ENCODE data around the gene PRDM2. TPM values are rescaled to one million over a fixed set of nuclear protein-coding genes. Genes with fewer than 3 reads are reported as not detected.

Gene PRDM2
- total RNA-seq, 1 donor from 2014 or later = 12.5 TPM

GRCh38 chr1:13732971-13733667 is 33.1 kb downstream of the PRDM2 start:
- no peak overlapping the region for H3K4me3 ChIP-seq (ENCODE audit: low read depth, low read length)
- TF ChIP-seq CTCF (conservative IDR thresholded peaks at IDR 0.05; ENCODE audit: low read depth, low read length) = no peak
- no peak for DNase-seq (ENCODE audit: low read depth)

- DNase-seq (ENCODE audit: low read depth) = no peak
- no peak overlapping the region for H3K4me3 ChIP-seq (ENCODE audit: low read depth, low read length)
- TF ChIP-seq CTCF (conservative IDR thresholded peaks at IDR 0.05; ENCODE audit: low read depth, low read length) = no peak
Measured at GRCh38 chr1:13733711-13734110, 33.7 kb downstream of the PRDM2 start.

DNA sequence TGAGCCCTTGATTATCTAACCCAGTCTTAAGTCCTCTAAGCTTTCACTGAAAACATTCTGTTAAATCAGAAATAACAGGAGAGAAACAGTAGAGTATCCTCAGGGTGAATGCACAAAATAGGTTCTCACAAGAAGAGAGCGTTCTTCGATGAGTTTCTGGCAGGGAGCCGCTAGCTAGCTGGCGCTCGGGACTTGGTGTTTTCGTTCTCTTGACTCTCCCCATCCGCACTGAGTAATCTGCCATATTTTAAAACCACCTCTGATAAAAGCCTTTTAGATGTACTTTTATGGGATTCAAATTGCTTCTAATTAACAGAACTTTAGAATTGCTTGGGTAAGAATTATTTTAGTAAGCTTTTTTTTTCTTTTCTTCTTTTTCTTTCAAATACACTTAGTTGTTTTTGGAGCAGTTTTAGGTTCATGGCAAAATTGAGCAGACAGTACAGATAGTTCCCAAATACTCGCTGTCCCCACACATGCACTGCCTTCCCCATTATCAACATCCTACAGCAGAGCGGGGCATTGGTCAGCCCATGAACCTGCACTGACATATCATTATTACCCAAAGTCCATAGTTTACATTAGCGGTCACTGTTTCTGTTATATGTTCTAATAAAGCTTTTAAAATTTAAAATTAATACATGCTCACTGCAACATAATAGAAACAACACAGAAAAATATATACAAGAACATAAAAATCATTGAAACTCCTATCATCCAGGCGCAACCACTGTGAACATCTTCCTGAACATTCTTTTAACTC is 35.4 kb downstream of the PRDM2 start:
- no peak overlapping the region for H3K4me3 ChIP-seq (ENCODE audit: low read depth, low read length)
- no peak for TF ChIP-seq CTCF (conservative IDR thresholded peaks at IDR 0.05; ENCODE audit: low read depth, low read length)
- DNase-seq (ENCODE audit: low read depth) = no peak

DNA sequence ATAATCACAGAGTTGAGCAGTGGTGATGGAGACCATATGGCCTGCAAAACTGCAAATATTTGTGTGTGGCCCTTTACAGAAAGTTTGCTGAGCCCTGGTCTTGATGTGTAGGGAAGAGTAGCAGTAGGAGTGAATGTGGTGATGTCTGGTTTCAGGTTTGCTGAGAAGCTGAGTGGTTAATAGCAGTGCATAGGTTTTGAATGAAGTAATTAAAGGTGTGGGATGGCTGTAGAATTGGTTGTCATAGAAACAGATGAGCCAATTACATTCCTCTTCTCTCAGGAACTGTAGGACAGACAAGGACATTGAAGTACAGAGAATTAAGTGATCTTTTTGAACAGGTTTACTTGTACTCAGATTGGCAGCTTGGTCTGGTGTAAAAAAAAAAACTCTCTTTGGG is 37.4 kb downstream of the PRDM2 start:
- no peak for DNase-seq (ENCODE audit: low read depth)
- no peak for TF ChIP-seq CTCF (conservative IDR thresholded peaks at IDR 0.05; ENCODE audit: low read depth, low read length)
- no peak overlapping the region for H3K4me3 ChIP-seq (ENCODE audit: low read depth, low read length)

- TF ChIP-seq CTCF (conservative IDR thresholded peaks at IDR 0.05; ENCODE audit: low read depth, low read length) = no peak
- no peak overlapping the region for H3K4me3 ChIP-seq (ENCODE audit: low read depth, low read length)
- no peak for DNase-seq (ENCODE audit: low read depth)
Measured at GRCh38 chr1:13746342-13746741, 46.4 kb downstream of the PRDM2 start.

DNA sequence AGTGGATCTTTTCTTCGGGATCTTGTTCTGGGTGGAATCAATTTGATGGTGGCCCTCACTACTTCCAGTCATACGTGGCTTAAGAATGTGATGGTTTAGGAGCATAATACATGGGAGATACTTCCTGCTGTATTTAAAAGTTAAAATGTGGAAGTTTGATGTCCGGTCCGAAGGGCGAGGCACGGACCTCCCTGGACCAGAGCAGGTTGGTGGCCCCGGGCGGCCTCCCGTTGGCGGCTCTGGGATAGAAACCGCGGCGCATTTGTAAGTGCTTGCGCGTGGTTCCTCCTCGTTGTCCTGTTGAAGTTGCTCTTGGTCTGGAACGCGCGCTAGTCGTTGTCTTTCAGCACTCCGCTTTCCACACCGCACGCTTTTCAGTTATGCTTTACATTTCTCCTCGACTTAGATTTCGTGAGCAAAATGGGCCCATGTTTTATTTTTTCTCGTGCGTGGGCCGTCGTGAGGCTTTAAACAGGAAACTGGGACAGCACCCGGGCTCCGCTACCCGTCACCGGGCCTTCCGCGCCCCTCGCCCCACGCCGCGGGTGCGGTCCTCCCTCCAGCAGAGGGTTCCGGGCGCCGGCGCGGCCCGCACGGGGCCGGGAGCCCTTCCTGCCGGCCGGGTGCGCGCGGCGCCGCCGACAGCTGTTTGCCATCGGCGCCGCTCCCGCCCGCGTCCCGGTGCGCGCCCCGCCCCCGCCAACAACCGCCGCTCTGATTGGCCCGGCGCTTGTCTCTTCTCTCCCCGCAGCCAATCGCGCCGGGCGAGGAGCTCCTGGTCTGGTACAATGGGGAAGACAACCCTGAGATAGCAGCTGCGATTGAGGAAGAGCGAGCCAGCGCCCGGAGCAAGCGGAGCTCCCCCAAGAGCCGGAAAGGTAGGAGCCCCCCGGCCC is 48.9 kb downstream of the PRDM2 start:
- peak; percentile 32 for DNase-seq (ENCODE audit: low read depth)
- no peak for TF ChIP-seq CTCF (conservative IDR thresholded peaks at IDR 0.05; ENCODE audit: low read depth, low read length)

More for the DNA sequence above, 48.9 kb downstream of the PRDM2 start:
- H3K4me3 ChIP-seq (ENCODE audit: low read depth, low read length) = peak overlapping the region; percentile 77
